SK-N-SH (cell line): ENCODE results near the gene MAP2. TPM values are rescaled to one million over a fixed set of nuclear protein-coding genes. Genes with fewer than 3 reads are reported as not detected.
A peak's percentile ranks its signal among the peaks of the same experiment; 100 is the strongest.

Source experiments
- CTCF ChIA-PET: fragments of 300-600, 350-600 bp; formaldehyde crosslinking; extraction: SDS; loops from one replicate; lab custom pipeline; 2021; lab: Yijun Ruan, JAX
- POLR2A ChIA-PET: fragments of 350-600 bp; sonication (Branson Sonifier 250); formaldehyde crosslinking; extraction: SDS; loops from one replicate; lab custom pipeline; 2020; ENCODE audit warnings: antibody characterized with exemption, inconsistent platforms; lab: Yijun Ruan, JAX
- DNase-seq: peaks from one replicate; pipeline ENCODE4 v3.0.0; 2012
- H2AFZ ChIP-seq: fragments of 200-600 bp; sonication (generic); 2 replicates; pipeline ENCODE4 v1.8.1; 2016; ENCODE audit warnings: antibody characterized with exemption, mild to moderate bottlenecking, low read depth
- H3F3A ChIP-seq: fragments of 200-600 bp; sonication (generic); replicated peaks from 2 replicates; pipeline ENCODE3; 2016; ENCODE audit warnings: antibody characterized with exemption, mild to moderate bottlenecking; ENCODE audit not compliant: insufficient read depth
- H3K27ac ChIP-seq, 2 experiments: fragments of 200-500 bp in 1 of 2; fragments of 200-600 bp in 1 of 2; sonication (Bioruptor generic) in 1 of 2; sonication (generic), shearing (Covaris generic) in 1 of 2; 2 replicates each; pipeline versions ENCODE4 v1.5.1 to v1.6.1; 2014 to 2016; ENCODE audit warnings: low read depth in 2 of 2, inconsistent platforms in 1 of 2, low read length in 1 of 2, mild to moderate bottlenecking in 1 of 2, mixed read lengths in 1 of 2
- H3K27me3 ChIP-seq: fragments of 200-600 bp; sonication (generic), shearing (Covaris generic); 2 replicates; pipeline ENCODE4 v1.6.1; 2016; ENCODE audit warnings: mixed run types; ENCODE audit not compliant: insufficient read depth
- H3K36me3 ChIP-seq, 2 experiments: fragments of 200-500 bp in 1 of 2; fragments of 200-600 bp in 1 of 2; sonication (Bioruptor generic) in 1 of 2; sonication (generic) in 1 of 2; replicated peaks in 1 of 2; 2 replicates each; pipeline versions ENCODE3 to v1.5.1; 2014 to 2016; ENCODE audit warnings: low read length in 1 of 2, mild to moderate bottlenecking in 1 of 2; ENCODE audit not compliant: insufficient read depth in 2 of 2, control insufficient read depth in 1 of 2
- H3K4me1 ChIP-seq, 2 experiments: fragments of 200-500 bp in 1 of 2; fragments of 200-600 bp in 1 of 2; sonication (Bioruptor generic) in 1 of 2; sonication (generic), shearing (Covaris generic) in 1 of 2; 2 replicates each; pipeline versions ENCODE4 v1.5.1 to v1.6.1; 2014 to 2016; ENCODE audit warnings: low read depth in 1 of 2, low read length in 1 of 2, mixed run types in 1 of 2; ENCODE audit not compliant: insufficient read depth in 2 of 2, control insufficient read depth in 1 of 2
- H3K4me2 ChIP-seq: fragments of 200-600 bp; sonication (generic), shearing (Covaris generic); 2 replicates; pipeline ENCODE4 v1.6.1; 2017; ENCODE audit warnings: mixed run types
- H3K4me3 ChIP-seq, 2 experiments: fragments of 200-500 bp in 1 of 2; fragments of 200-600 bp in 1 of 2; sonication (Bioruptor generic) in 1 of 2; sonication (generic), shearing (Covaris generic) in 1 of 2; 2 replicates each; pipeline versions ENCODE4 v1.5.1 to v1.8.1; 2014 to 2016; ENCODE audit warnings: low read depth in 2 of 2, inconsistent platforms in 1 of 2, low read length in 1 of 2, mild to moderate bottlenecking in 1 of 2, mixed read lengths in 1 of 2, moderate library complexity in 1 of 2
- H3K79me2 ChIP-seq: fragments of 200-600 bp; sonication (generic); 2 replicates; pipeline ENCODE4 v1.8.1; 2017; ENCODE audit warnings: mild to moderate bottlenecking; ENCODE audit not compliant: insufficient read depth
- H3K9ac ChIP-seq: fragments of 200-600 bp; sonication (generic); 2 replicates; pipeline ENCODE4 v1.6.1; 2017; ENCODE audit warnings: mixed run types
- H3K9me2 ChIP-seq: fragments of 200-600 bp; sonication (generic); 2 replicates; pipeline ENCODE4 v1.6.1; 2017; ENCODE audit warnings: mixed run types
- H3K9me3 ChIP-seq: fragments of 200-600 bp; sonication (generic); 2 replicates; pipeline ENCODE4 v1.6.1; 2017; ENCODE audit warnings: mixed run types, mild to moderate bottlenecking, moderate library complexity
- H4K20me1 ChIP-seq: fragments of 200-600 bp; sonication (generic); 2 replicates; pipeline ENCODE4 v1.6.1; 2017; ENCODE audit warnings: mild to moderate bottlenecking, mixed run types; ENCODE audit not compliant: insufficient read depth
- CHD2 ChIP-seq: fragments of 150-350 bp; IDR thresholded peaks from 2 replicates; pipeline ENCODE4 v1.6.1; 2018; ENCODE audit warnings: low read length; ENCODE audit not compliant: partially characterized antibody
- ELF1 ChIP-seq: IDR thresholded peaks from 2 replicates; pipeline ENCODE4 v1.4.0; 2012
- EP300 ChIP-seq, 2 experiments: IDR thresholded peaks; 2 replicates each; pipeline versions ENCODE4 v1.4.0 to v1.6.1; 2012; ENCODE audit warnings: borderline replicate concordance in 1 of 2, low read depth in 1 of 2, low read length in 1 of 2
- EZH2phosphoT487 ChIP-seq: fragments of 200-600 bp; sonication (generic); IDR thresholded peaks from 2 replicates; pipeline ENCODE4 v1.6.1; 2017; ENCODE audit warnings: low read depth, mixed run types, mild to moderate bottlenecking, antibody characterized with exemption, moderate library complexity, borderline replicate concordance
- FOSL2 ChIP-seq: IDR thresholded peaks from 2 replicates; pipeline ENCODE4 v1.4.0; 2012; ENCODE audit warnings: low read depth, mild to moderate bottlenecking, moderate library complexity, borderline replicate concordance
- FOXM1 ChIP-seq: IDR thresholded peaks from 2 replicates; pipeline ENCODE4 v1.4.0; 2012; ENCODE audit warnings: low read depth, mild to moderate bottlenecking
- GATA2 ChIP-seq: sonication (generic); formaldehyde crosslinking; IDR thresholded peaks from 2 replicates; pipeline ENCODE4 v1.5.0; 2020; ENCODE audit warnings: mild to moderate bottlenecking, missing genetic modification reagents
- JUND ChIP-seq: IDR thresholded peaks from 2 replicates; pipeline ENCODE4 v1.4.0; 2012
- NFIC ChIP-seq: IDR thresholded peaks from 2 replicates; pipeline ENCODE4 v1.4.0; 2012; ENCODE audit warnings: borderline replicate concordance
- POLR2AphosphoS5 ChIP-seq: IDR thresholded peaks from 2 replicates; pipeline ENCODE4 v1.6.1; 2012; ENCODE audit warnings: low read depth, low read length
- RAD21 ChIP-seq: IDR thresholded peaks from 2 replicates; pipeline ENCODE4 v1.6.1; 2012; ENCODE audit warnings: mild to moderate bottlenecking, low read length
- RCOR1 ChIP-seq: fragments of 150-350 bp; IDR thresholded peaks from 2 replicates; pipeline ENCODE4 v1.6.1; 2017; ENCODE audit warnings: antibody characterized with exemption, low read length
- RXRA ChIP-seq: IDR thresholded peaks from 2 replicates; pipeline ENCODE4 v1.4.0; 2012; ENCODE audit warnings: low read depth, mild to moderate bottlenecking, borderline replicate concordance
- SIN3A ChIP-seq: IDR thresholded peaks from 2 replicates; pipeline ENCODE4 v1.6.1; 2012; ENCODE audit warnings: low read depth, mild to moderate bottlenecking, low read length, moderate library complexity, borderline replicate concordance
- SMC3 ChIP-seq: IDR thresholded peaks from 2 replicates; pipeline ENCODE4 v1.6.1; 2012; ENCODE audit warnings: low read depth, low read length, improper control_type of control experiment
- TCF12 ChIP-seq: IDR thresholded peaks from 2 replicates; pipeline ENCODE4 v1.4.0; 2012
- TEAD4 ChIP-seq: IDR thresholded peaks from 2 replicates; pipeline ENCODE4 v1.4.0; 2012; ENCODE audit warnings: mild to moderate bottlenecking, borderline replicate concordance; ENCODE audit not compliant: insufficient read depth
- polyA plus RNA-seq, 3 experiments: library from polyadenylated mRNA; depleted of rRNA; stranded (reverse); fragments of >200 nt; gene quantifications; 2 replicates each; pipeline ENCODE4 v1.2.3, GENCODE V29; 2012
- TF ChIP-seq, protein P1 (sequence below): IDR thresholded peaks from 2 replicates; pipeline ENCODE4 v1.4.0; 2012; ENCODE audit warnings: low read depth, borderline replicate concordance
- TF ChIP-seq, protein P2 (sequence below): IDR thresholded peaks from 2 replicates; pipeline ENCODE4; 2012
- TF ChIP-seq, protein P3 (sequence below): fragments of 200-600 bp; sonication (generic); IDR thresholded peaks from 2 replicates; pipeline ENCODE4 v1.6.1; 2017; ENCODE audit warnings: antibody characterized with exemption, mild to moderate bottlenecking, moderate library complexity
- TF ChIP-seq, protein P4 (sequence below): fragments of 150-350 bp; IDR thresholded peaks from 2 replicates; pipeline ENCODE4 v1.6.1; 2016; ENCODE audit warnings: mild to moderate bottlenecking, low read depth, low read length
- TF ChIP-seq, protein P5 (sequence below): IDR thresholded peaks from 2 replicates; pipeline ENCODE4 v1.4.0; 2012; ENCODE audit warnings: low read depth

MAP2 gene
- polyA plus RNA-seq, 1 of the 3 experiments (the other 2 are of a cell fraction) = 7.8 TPM

DNA sequence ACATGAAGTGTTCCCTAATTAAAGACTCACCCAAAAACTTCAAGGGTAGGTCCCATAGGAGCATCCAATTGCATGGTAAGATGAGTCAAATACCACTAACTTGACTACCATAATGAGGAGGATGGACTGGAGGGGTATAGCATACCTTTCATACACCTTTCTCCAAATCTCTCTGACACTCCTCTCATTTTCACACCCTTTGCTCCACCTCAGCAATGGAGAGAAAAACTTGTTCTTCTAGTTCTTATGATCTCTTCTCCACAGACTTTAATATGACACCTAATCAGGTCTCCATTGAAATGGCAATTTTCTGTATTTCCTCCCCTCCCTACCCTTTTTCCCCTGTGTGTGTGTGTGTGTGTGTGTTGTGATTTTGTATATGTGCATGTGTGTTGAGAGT lies 41.1 kb upstream of the MAP2 start:
- Histone ChIP-seq H3K9me2 (no peaks in the 10 kb centered on the region), H3K4me2 (no peak overlapping the region), H3K4me3 (no peak overlapping the region), H3K79me2 (no peaks in the 10 kb centered on the region), H3K9ac (no peak overlapping the region), H3K4me1 (peaks cover 0 to 3% of the 10 kb centered on the region in 2 experiments; a peak in 1 of 4 replicates), H3K27me3 (no peaks in the 10 kb centered on the region), H2AFZ (no peak overlapping the region), H3K27ac (no peak overlapping the region), H3F3A (no peaks in the 10 kb centered on the region), H3K36me3 (no peaks in the 10 kb centered on the region), H4K20me1 (no peaks in the 10 kb centered on the region), H3K9me3 (no peaks in the 10 kb centered on the region)
- ChIA-PET CTCF (no interaction called here), POLR2A (no interaction called here)
- TF ChIP-seq CHD2 (no peak), FOXM1 (no peak), NFIC (no peak), EZH2phosphoT487 (no peak), RCOR1 (no peak), TEAD4 (no peak), SIN3A (no peak)
- TF ChIP-seq, protein P1, sequence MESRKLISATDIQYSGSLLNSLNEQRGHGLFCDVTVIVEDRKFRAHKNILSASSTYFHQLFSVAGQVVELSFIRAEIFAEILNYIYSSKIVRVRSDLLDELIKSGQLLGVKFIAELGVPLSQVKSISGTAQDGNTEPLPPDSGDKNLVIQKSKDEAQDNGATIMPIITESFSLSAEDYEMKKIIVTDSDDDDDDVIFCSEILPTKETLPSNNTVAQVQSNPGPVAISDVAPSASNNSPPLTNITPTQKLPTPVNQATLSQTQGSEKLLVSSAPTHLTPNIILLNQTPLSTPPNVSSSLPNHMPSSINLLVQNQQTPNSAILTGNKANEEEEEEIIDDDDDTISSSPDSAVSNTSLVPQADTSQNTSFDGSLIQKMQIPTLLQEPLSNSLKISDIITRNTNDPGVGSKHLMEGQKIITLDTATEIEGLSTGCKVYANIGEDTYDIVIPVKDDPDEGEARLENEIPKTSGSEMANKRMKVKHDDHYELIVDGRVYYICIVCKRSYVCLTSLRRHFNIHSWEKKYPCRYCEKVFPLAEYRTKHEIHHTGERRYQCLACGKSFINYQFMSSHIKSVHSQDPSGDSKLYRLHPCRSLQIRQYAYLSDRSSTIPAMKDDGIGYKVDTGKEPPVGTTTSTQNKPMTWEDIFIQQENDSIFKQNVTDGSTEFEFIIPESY = no peak
- TF ChIP-seq, protein P2, sequence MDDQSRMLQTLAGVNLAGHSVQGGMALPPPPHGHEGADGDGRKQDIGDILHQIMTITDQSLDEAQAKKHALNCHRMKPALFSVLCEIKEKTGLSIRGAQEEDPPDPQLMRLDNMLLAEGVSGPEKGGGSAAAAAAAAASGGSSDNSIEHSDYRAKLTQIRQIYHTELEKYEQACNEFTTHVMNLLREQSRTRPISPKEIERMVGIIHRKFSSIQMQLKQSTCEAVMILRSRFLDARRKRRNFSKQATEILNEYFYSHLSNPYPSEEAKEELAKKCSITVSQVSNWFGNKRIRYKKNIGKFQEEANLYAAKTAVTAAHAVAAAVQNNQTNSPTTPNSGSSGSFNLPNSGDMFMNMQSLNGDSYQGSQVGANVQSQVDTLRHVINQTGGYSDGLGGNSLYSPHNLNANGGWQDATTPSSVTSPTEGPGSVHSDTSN = no peak
- TF ChIP-seq, protein P3, sequence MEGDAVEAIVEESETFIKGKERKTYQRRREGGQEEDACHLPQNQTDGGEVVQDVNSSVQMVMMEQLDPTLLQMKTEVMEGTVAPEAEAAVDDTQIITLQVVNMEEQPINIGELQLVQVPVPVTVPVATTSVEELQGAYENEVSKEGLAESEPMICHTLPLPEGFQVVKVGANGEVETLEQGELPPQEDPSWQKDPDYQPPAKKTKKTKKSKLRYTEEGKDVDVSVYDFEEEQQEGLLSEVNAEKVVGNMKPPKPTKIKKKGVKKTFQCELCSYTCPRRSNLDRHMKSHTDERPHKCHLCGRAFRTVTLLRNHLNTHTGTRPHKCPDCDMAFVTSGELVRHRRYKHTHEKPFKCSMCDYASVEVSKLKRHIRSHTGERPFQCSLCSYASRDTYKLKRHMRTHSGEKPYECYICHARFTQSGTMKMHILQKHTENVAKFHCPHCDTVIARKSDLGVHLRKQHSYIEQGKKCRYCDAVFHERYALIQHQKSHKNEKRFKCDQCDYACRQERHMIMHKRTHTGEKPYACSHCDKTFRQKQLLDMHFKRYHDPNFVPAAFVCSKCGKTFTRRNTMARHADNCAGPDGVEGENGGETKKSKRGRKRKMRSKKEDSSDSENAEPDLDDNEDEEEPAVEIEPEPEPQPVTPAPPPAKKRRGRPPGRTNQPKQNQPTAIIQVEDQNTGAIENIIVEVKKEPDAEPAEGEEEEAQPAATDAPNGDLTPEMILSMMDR = no peak
- TF ChIP-seq, protein P4, sequence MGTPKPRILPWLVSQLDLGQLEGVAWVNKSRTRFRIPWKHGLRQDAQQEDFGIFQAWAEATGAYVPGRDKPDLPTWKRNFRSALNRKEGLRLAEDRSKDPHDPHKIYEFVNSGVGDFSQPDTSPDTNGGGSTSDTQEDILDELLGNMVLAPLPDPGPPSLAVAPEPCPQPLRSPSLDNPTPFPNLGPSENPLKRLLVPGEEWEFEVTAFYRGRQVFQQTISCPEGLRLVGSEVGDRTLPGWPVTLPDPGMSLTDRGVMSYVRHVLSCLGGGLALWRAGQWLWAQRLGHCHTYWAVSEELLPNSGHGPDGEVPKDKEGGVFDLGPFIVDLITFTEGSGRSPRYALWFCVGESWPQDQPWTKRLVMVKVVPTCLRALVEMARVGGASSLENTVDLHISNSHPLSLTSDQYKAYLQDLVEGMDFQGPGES = no peak
- no peak for DNase-seq

DNA sequence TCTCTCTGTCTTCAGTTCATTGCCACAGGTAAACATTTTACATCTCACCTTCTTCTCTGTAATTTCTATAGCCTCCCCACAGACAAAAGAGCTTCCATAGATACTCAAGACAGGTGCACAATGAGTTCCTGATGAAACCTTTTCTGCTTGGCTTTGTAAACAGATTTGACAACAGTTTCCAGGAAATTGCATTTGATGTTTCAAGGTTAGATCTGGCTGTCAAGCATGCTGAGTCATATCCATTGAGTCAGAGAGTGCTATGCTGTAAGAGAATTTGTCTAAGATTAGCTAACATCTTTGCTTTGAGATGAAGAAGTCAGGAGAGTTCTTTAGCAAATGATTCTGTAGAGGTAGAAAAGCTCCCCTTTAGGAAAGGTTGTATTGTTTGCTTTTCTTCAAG lies 40.6 kb upstream of the MAP2 start:
- H3K4me3 ChIP-seq = no peak overlapping the region

More for the DNA sequence above, 40.6 kb upstream of the MAP2 start:
- DNase-seq = no peak
- Histone ChIP-seq H3K4me1 (peaks cover 0 to 3% of the 10 kb centered on the region in 2 experiments; a peak in 1 of 4 replicates), H3K27me3 (no peaks in the 10 kb centered on the region), H3K9ac (no peak overlapping the region), H3K36me3 (no peaks in the 10 kb centered on the region), H3K27ac (peak overlapping the region in 1 of 2 experiments; percentile 23; a peak in 2 of 4 replicates), H3K9me2 (no peaks in the 10 kb centered on the region), H3K79me2 (no peaks in the 10 kb centered on the region), H3K9me3 (no peaks in the 10 kb centered on the region), H4K20me1 (no peaks in the 10 kb centered on the region), H2AFZ (no peak overlapping the region), H3K4me2 (peak overlapping the region; percentile 27; the same call in 1 of the 2 replicates), H3F3A (no peaks in the 10 kb centered on the region)
- POLR2A ChIA-PET = no interaction called here
- TF ChIP-seq ELF1 = 0 out of 2 replicates have a peak, but pooled peaks have one; percentile 18
- TF ChIP-seq JUND = peak; percentile 95
- TF ChIP-seq GATA2 (CRISPR knock-in tag) = no peak
- TF ChIP-seq RAD21 = no peak
- peak; percentile 12 to 84; a peak in 2 of 4 replicates for TF ChIP-seq EP300 (IDR thresholded peaks at IDR 0.05; ENCODE audit: borderline replicate concordance in 1 of 2, low read depth in 1 of 2, low read length in 1 of 2)
- peak; percentile 89 for TF ChIP-seq TCF12
- TF ChIP-seq, protein P2 = peak; percentile 96
- TF ChIP-seq TEAD4 = 0 out of 2 replicates have a peak, but pooled peaks have one; percentile 56
- TF ChIP-seq, protein P5, sequence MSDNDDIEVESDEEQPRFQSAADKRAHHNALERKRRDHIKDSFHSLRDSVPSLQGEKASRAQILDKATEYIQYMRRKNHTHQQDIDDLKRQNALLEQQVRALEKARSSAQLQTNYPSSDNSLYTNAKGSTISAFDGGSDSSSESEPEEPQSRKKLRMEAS = peak; percentile 60; the same call in 1 of the 2 replicates
- TF ChIP-seq POLR2AphosphoS5 = peak; percentile 46; the same call in 1 of the 2 replicates
- 0 out of 2 replicates have a peak, but pooled peaks have one; percentile 46 for TF ChIP-seq RXRA
- peak; percentile 95 for TF ChIP-seq FOSL2
- peak; percentile 78 for TF ChIP-seq NFIC
- TF ChIP-seq SMC3 = no peak
- CTCF ChIA-PET = interaction anchor here (0.7 to 1.0 kb wide), 2 partner anchors 16 to 43 kb away, joined by 3 read pairs; no protein-coding TSS in a partner anchor
